Measurements from ENCODE around the gene ITFG1. TPM values are rescaled to one million over a fixed set of nuclear protein-coding genes. Genes with fewer than 3 reads are reported as not detected.

Gene ITFG1
- total RNA-seq, 1 experiment from 2014 or later: 38.2 TPM

GRCh38 chr16:47492036-47492427 is 31.2 kb upstream of the ITFG1 start:
- Mint-ChIP-seq H3K27me3 (ENCODE audit: insufficient read depth, unreplicated experiment) (no peaks in the 10 kb centered on the region), H3K4me3 (ENCODE audit: unreplicated experiment) (no peak overlapping the region), H3K27ac (ENCODE audit: unreplicated experiment) (no peak overlapping the region), H3K4me1 (ENCODE audit: low read depth, unreplicated experiment) (no peaks in the 10 kb centered on the region), H3K36me3 (ENCODE audit: insufficient read depth, unreplicated experiment) (no peaks in the 10 kb centered on the region), H3K9me3 (ENCODE audit: unreplicated experiment) (no peaks in the 10 kb centered on the region)
- H3K4me1 ChIP-seq: no peaks in the 10 kb centered on the region
- DNase-seq: no peak
- intact Hi-C loops (cut with micrococcal nuclease; ENCODE audit: unreplicated experiment): no loop called here
- TF ChIP-seq, protein P1, sequence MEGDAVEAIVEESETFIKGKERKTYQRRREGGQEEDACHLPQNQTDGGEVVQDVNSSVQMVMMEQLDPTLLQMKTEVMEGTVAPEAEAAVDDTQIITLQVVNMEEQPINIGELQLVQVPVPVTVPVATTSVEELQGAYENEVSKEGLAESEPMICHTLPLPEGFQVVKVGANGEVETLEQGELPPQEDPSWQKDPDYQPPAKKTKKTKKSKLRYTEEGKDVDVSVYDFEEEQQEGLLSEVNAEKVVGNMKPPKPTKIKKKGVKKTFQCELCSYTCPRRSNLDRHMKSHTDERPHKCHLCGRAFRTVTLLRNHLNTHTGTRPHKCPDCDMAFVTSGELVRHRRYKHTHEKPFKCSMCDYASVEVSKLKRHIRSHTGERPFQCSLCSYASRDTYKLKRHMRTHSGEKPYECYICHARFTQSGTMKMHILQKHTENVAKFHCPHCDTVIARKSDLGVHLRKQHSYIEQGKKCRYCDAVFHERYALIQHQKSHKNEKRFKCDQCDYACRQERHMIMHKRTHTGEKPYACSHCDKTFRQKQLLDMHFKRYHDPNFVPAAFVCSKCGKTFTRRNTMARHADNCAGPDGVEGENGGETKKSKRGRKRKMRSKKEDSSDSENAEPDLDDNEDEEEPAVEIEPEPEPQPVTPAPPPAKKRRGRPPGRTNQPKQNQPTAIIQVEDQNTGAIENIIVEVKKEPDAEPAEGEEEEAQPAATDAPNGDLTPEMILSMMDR (IDR thresholded peaks at IDR 0.05; ENCODE audit: insufficient read depth in 1 of 2, low read depth in 1 of 2, low read length in 1 of 2, severe bottlenecking in 1 of 2, unreplicated experiment in 1 of 2): no peak
- ChIA-PET CTCF (no interaction called here), POLR2A (no interaction called here)
- 0 out of 2 replicates have a peak, but pooled peaks cover 13% of the 10 kb centered on the region for H3K9me3 ChIP-seq
- H3K27me3 ChIP-seq (replicated peaks; ENCODE audit: control insufficient read depth, insufficient read depth, low read length): no peaks in the 10 kb centered on the region
- no TSS peak for BruUV-seq (replicated peaks)
- no peaks in the 10 kb centered on the region for H3K36me3 ChIP-seq (ENCODE audit: control insufficient read depth, insufficient read depth, low read length)
- H3K4me3 ChIP-seq (ENCODE audit: low read depth, low read length): no peak overlapping the region

DNA sequence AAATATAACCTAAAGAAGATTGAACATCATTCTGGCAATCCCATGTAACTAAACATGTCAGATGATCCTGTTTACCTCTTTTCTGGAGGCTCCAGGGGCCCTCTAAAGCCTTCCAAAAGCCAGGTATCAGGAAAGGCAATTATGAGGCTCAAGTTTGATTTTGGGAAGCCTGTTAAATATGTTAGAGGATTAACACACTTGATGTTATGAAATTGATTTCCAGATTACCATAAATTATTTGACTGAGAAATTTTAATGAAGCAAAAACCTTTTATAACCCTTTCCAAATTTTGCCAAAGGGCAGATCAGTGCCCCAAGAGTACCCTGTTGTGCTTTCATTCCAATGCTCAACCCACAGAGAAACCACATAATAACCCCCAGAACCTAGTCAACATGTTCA is 29.6 kb upstream of the ITFG1 start:
- Mint-ChIP-seq H3K4me1 (ENCODE audit: low read depth, unreplicated experiment) (no peaks in the 10 kb centered on the region), H3K9me3 (ENCODE audit: unreplicated experiment) (no peaks in the 10 kb centered on the region), H3K36me3 (ENCODE audit: insufficient read depth, unreplicated experiment) (no peaks in the 10 kb centered on the region)

DNA sequence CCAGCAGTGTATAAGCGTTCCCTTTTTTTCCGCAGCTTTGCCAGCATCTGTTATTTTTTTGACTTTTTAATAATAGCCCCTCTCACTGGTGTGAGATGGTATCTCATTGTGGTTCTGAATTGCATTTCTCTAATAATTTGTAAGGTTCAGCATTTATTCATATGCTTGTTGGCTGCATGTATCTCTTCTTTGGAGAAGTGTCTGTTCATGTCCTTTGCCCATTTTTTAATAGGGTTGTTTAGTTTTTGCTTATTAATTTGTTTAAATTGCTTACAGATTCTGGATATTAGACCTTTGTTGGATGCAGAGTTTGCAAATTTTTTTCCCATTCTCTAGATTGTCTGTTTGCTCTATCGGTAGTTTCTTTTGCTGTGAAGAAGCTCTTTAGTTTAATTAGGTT is 27.2 kb upstream of the ITFG1 start:
- no peaks in the 10 kb centered on the region for H3K36me3 ChIP-seq (ENCODE audit: control insufficient read depth, insufficient read depth, low read length)
- 0 out of 2 replicates have a peak, but pooled peaks cover 13% of the 10 kb centered on the region for H3K9me3 ChIP-seq
- ChIA-PET CTCF (no interaction called here), POLR2A (no interaction called here)
- H3K4me1 ChIP-seq: no peaks in the 10 kb centered on the region
- H3K36me3 Mint-ChIP-seq (ENCODE audit: insufficient read depth, unreplicated experiment): no peaks in the 10 kb centered on the region
- intact Hi-C loops (cut with micrococcal nuclease; ENCODE audit: unreplicated experiment): no loop called here
- H3K9me3 Mint-ChIP-seq (ENCODE audit: unreplicated experiment): no peaks in the 10 kb centered on the region
- no peaks in the 10 kb centered on the region for H3K27me3 ChIP-seq (replicated peaks; ENCODE audit: control insufficient read depth, insufficient read depth, low read length)
- TF ChIP-seq, protein P1 (IDR thresholded peaks at IDR 0.05; ENCODE audit: insufficient read depth in 1 of 2, low read depth in 1 of 2, low read length in 1 of 2, severe bottlenecking in 1 of 2, unreplicated experiment in 1 of 2): no peak
- H3K4me3 ChIP-seq (ENCODE audit: low read depth, low read length): no peak overlapping the region
- no peaks in the 10 kb centered on the region for H3K4me1 Mint-ChIP-seq (ENCODE audit: low read depth, unreplicated experiment)
- no TSS peak for BruUV-seq (replicated peaks)
- no peak overlapping the region for H3K27ac Mint-ChIP-seq (ENCODE audit: unreplicated experiment)
- DNase-seq: no peak
- H3K27me3 Mint-ChIP-seq (ENCODE audit: insufficient read depth, unreplicated experiment): no peaks in the 10 kb centered on the region
- no peak overlapping the region for H3K4me3 Mint-ChIP-seq (ENCODE audit: unreplicated experiment)

More for the DNA sequence above, 29.6 kb upstream of the ITFG1 start:
- BruUV-seq (replicated peaks): no TSS peak
- no peaks in the 10 kb centered on the region for H3K4me1 ChIP-seq
- no peak for DNase-seq
- intact Hi-C loops (cut with micrococcal nuclease; ENCODE audit: unreplicated experiment): no loop called here
- H3K27me3 Mint-ChIP-seq (ENCODE audit: insufficient read depth, unreplicated experiment): no peaks in the 10 kb centered on the region
- no peaks in the 10 kb centered on the region for H3K27me3 ChIP-seq (replicated peaks; ENCODE audit: control insufficient read depth, insufficient read depth, low read length)
- 0 out of 2 replicates have a peak, but pooled peaks cover 13% of the 10 kb centered on the region for H3K9me3 ChIP-seq
- ChIA-PET CTCF (no interaction called here), POLR2A (no interaction called here)
- no peak overlapping the region for H3K4me3 ChIP-seq (ENCODE audit: low read depth, low read length)
- TF ChIP-seq, protein P1 (IDR thresholded peaks at IDR 0.05; ENCODE audit: insufficient read depth in 1 of 2, low read depth in 1 of 2, low read length in 1 of 2, severe bottlenecking in 1 of 2, unreplicated experiment in 1 of 2): no peak
- no peaks in the 10 kb centered on the region for H3K36me3 ChIP-seq (ENCODE audit: control insufficient read depth, insufficient read depth, low read length)
- no peak overlapping the region for H3K27ac Mint-ChIP-seq (ENCODE audit: unreplicated experiment)
- H3K4me3 Mint-ChIP-seq (ENCODE audit: unreplicated experiment): no peak overlapping the region
